GM12872 (cell line): ENCODE measurements around the gene RHAG.

ENCODE experiments used
- TF ChIP-seq, protein P1 (sequence below): IDR thresholded peaks from 3 replicates; pipeline ENCODE4 v1.5.1; 2011; ENCODE audit warnings: low read depth, mild to moderate bottlenecking, low read length, moderate library complexity; ENCODE audit not compliant: insufficient read depth

The RHAG gene

DNA sequence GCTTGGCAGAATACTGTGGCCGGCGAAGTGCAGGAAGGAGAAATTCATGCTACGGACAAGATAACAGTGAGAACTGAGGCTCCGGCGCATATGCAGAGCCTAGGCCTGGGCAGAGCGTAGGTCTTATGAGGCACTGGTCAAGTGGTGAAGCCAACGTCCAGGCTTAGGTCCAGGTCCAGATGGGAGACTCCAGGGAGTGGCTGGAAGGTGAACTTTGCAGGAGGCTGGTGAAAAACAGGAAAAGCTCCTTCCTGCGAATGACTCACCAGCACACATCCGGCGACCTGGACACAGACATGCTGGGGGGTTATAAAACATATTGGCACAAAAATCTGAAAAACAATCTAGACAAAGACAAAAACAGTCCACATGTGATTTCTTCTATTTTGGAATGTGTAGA lies 70.8 kb downstream of the RHAG start:
- TF ChIP-seq, protein P1, sequence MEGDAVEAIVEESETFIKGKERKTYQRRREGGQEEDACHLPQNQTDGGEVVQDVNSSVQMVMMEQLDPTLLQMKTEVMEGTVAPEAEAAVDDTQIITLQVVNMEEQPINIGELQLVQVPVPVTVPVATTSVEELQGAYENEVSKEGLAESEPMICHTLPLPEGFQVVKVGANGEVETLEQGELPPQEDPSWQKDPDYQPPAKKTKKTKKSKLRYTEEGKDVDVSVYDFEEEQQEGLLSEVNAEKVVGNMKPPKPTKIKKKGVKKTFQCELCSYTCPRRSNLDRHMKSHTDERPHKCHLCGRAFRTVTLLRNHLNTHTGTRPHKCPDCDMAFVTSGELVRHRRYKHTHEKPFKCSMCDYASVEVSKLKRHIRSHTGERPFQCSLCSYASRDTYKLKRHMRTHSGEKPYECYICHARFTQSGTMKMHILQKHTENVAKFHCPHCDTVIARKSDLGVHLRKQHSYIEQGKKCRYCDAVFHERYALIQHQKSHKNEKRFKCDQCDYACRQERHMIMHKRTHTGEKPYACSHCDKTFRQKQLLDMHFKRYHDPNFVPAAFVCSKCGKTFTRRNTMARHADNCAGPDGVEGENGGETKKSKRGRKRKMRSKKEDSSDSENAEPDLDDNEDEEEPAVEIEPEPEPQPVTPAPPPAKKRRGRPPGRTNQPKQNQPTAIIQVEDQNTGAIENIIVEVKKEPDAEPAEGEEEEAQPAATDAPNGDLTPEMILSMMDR, result no peak

DNA sequence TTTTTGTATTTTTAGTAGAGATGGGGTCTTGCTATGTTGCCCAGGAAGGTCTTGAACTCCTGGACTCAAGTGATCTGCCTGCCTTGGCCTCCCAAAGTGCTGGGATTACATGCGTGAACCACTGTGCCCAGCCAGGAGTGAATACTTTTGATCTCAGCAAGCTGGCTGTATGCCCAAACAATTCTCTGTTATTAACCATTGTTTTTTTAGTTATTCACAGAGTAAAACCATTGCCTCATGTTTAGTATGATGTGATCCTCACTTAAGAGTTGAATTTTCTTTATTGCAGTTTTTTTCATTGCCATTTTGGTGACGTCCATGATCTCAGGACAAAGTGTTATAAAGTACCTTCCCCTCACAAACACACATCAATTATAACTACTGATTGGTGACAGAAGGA lies 71.4 kb downstream of the RHAG start:
- TF ChIP-seq, protein P1, result no peak

DNA sequence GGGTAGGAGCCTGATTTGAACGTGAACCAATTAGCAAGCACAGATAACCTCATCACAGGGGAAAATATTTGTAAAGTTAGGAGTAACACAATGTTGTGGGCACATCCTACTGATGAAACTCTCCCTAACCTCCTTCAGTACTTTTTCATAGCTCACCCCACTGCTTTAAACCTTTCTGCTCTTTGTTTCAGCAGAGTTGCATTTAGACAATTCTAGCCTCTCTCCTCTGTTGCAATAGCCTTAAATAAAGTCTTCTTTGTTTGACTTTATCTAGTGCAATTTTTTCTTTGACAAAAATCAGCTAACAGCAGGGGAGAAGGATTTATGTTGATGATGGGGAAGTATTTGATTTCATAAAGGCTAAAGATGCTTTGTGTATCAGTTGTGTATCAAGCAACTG lies 72.1 kb downstream of the RHAG start:
- TF ChIP-seq, protein P1, result no peak

DNA sequence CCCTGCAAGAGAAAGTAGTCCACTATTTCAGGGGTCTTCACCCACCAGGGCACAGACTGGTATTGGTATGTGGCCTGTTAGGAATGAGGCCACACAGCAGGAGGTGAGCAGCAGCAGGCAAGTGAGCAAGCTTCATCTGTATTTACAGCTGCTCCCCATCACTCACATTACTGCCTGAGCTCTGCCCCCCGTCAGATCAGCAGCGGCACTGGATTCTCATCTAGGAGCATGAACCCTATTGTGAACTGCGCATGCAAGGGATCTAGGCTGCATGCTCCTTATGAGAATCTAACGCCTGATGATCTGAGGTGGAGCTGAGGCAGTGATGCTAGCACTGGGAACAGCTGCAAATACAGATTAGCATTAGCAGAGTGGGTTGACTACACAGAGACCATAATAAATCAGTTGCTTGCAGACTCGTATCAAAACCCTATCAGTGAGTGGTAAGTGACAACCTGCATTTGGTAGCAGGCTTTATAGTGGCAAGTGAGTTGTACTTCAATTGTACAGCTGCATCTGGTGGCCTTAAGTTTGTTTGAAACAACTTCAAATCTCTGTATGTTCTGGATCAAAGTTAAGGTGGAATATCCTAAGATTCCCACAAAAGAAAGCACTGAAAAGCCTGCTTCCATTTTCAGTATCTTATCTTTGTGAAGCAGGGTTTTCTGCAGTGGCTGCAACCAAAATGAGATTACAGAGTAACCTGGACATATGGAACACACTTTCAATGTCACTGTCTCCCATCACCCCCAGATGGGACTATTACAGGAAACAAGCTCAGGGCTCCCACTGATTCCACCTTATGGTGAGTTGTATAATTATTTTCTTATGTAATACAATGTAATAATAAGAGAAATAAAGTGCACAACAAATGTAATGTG lies 73.4 kb downstream of the RHAG start:
- TF ChIP-seq, protein P1, result no peak

DNA sequence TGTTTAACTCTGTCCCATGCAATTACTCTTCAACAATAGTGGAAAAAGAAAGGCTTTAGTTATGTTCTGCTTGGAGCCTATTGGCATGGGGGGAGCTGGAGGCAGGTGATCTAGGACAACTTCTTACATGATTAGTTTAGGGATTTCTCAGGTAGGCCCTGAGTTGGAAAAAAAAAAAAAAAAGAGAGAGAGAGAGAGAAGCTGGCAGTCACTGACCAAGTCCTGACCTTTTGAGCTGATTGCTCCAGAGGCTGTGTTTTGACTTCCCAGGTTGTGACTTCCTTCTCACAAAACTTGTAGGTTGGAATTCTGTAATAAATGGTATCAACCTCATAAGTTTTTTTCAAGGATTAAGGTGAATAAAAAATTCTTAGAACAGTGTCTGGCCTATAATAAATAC lies 78.4 kb downstream of the RHAG start:
- TF ChIP-seq, protein P1, result no peak

DNA sequence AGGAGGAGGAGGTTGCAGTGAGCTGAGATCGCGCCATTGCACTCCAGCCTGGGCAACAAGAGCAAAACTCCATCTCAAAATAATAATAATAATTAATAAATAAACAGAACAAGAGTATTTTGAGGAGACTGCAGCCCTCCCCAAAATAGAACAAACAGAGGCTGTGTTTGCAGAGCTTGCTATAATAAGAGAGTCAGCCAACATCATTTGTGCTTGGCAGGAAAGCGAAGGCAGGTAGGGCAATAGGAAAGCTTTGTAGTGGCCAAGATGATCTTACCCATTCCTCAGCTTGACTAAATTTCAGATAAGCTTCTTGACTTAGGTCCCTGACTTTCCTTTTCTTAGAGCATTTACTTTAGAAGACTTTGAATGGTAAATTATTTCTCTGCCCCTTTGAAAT lies 79.5 kb downstream of the RHAG start:
- TF ChIP-seq, protein P1, result no peak

DNA sequence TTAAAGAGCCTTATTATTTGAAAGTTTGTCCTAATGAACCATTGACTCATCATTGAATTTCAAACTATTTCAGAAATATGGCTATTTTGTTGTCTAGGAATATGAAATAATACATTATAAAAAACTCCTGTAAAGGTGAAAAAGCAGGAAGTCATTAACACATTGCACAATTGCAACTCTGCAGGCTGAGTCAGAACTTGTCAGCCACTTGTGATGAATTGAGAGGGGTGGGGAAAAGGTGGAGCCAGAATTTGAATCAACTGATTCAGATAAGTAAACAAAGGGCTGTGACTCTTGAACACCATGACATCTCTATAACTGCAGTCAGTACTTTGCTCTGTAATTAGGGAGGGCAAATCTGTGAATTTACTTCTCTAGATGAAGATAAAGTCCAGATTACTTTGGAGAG lies 80.2 kb downstream of the RHAG start:
- TF ChIP-seq, protein P1, result no peak
